Osteocyte (in vitro differentiated cells): ENCODE results near the gene NEUROG1. TPM values are rescaled to one million over a fixed set of nuclear protein-coding genes. Genes with fewer than 3 reads are reported as not detected.
A peak's percentile ranks its signal among the peaks of the same experiment; 100 is the strongest.
"Not testable (repeated sequence)": the region's sequence is repeated elsewhere in the genome, so short reads cannot be mapped to it uniquely, and the experiment has no call there.

ENCODE experiments used
- DNase-seq: peaks from one replicate; pipeline ENCODE4 v3.0.0; 2021; ENCODE audit warnings: mixed read lengths; ENCODE audit not compliant: unreplicated experiment; ENCODE audit errors: extremely low spot score
- H3K27ac Mint-ChIP-seq: one replicate; pipeline ENCODE4 v1.8.0; 2021; ENCODE audit warnings: mild to moderate bottlenecking, mixed read lengths; ENCODE audit not compliant: unreplicated experiment
- H3K27me3 Mint-ChIP-seq: one replicate; pipeline ENCODE4 v1.8.0; 2021; ENCODE audit warnings: mixed read lengths; ENCODE audit not compliant: unreplicated experiment
- H3K36me3 Mint-ChIP-seq: one replicate; pipeline ENCODE4 v1.8.0; 2021; ENCODE audit warnings: mixed read lengths; ENCODE audit not compliant: unreplicated experiment
- H3K4me1 Mint-ChIP-seq: one replicate; pipeline ENCODE4 v1.8.0; 2021; ENCODE audit warnings: mixed read lengths; ENCODE audit not compliant: unreplicated experiment
- H3K4me3 Mint-ChIP-seq: one replicate; pipeline ENCODE4 v1.8.0; 2021; ENCODE audit warnings: mild to moderate bottlenecking, moderate library complexity, mixed read lengths; ENCODE audit not compliant: unreplicated experiment
- H3K9me3 Mint-ChIP-seq: one replicate; pipeline ENCODE4 v1.8.0; 2021; ENCODE audit warnings: mixed read lengths; ENCODE audit not compliant: unreplicated experiment
- CTCF ChIP-seq: fragments of 200-600 bp; sonication (generic); IDR thresholded peaks from 2 replicates; pipeline ENCODE4 v1.5.0; 2021; ENCODE audit warnings: antibody characterized with exemption, mild to moderate bottlenecking, moderate library complexity
- total RNA-seq: library from RNA; stranded (reverse); gene quantifications from 2 replicates; pipeline ENCODE4 v1.2.1, GENCODE V29; 2021

NEUROG1 gene
- total RNA-seq, 1 donor from 2014 or later = not detected

- no peak overlapping the region for H3K27ac Mint-ChIP-seq
- H3K4me1 Mint-ChIP-seq = peaks cover 7% of the 10 kb centered on the region
- peaks cover 31% of the 10 kb centered on the region for H3K27me3 Mint-ChIP-seq
- TF ChIP-seq CTCF = no peak
- H3K9me3 Mint-ChIP-seq = no peaks in the 10 kb centered on the region
- H3K4me3 Mint-ChIP-seq = no peak overlapping the region
- H3K36me3 Mint-ChIP-seq = no peaks in the 10 kb centered on the region
- peak; percentile 63 for DNase-seq
These were observed 32.8 kb downstream of the NEUROG1 start for GRCh38 chr5:135502836-135503520.

GRCh38 chr5:135501965-135502364, 33.8 kb downstream of the NEUROG1 start:
- peaks cover 33% of the 10 kb centered on the region for H3K27me3 Mint-ChIP-seq
- TF ChIP-seq CTCF = no peak
- no peaks in the 10 kb centered on the region for H3K9me3 Mint-ChIP-seq

GRCh38 chr5:135498637-135498995, 37.1 kb downstream of the NEUROG1 start:
- H3K4me1 Mint-ChIP-seq = peaks cover 10% of the 10 kb centered on the region
- no peak overlapping the region for H3K27ac Mint-ChIP-seq
- peak; percentile 54 for DNase-seq
- H3K9me3 Mint-ChIP-seq = no peaks in the 10 kb centered on the region
- no peaks in the 10 kb centered on the region for H3K36me3 Mint-ChIP-seq
- H3K4me3 Mint-ChIP-seq = no peak overlapping the region
- TF ChIP-seq CTCF = no peak
- H3K27me3 Mint-ChIP-seq = peaks cover 37% of the 10 kb centered on the region

More at GRCh38 chr5:135501965-135502364, 33.8 kb downstream of the NEUROG1 start:
- Mint-ChIP-seq H3K36me3 (no peaks in the 10 kb centered on the region), H3K27ac (no peak overlapping the region), H3K4me3 (no peak overlapping the region), H3K4me1 (peaks cover 6% of the 10 kb centered on the region)
- DNase-seq = peak; percentile 19

GRCh38 chr5:135497971-135498636, 37.7 kb downstream of the NEUROG1 start:
- Mint-ChIP-seq H3K27me3 (peaks cover 34% of the 10 kb centered on the region), H3K27ac (no peak overlapping the region), H3K4me1 (peaks cover 12% of the 10 kb centered on the region), H3K9me3 (no peaks in the 10 kb centered on the region), H3K36me3 (no peaks in the 10 kb centered on the region), H3K4me3 (no peak overlapping the region)
- TF ChIP-seq CTCF = no peak
- peak; percentile 30 for DNase-seq

- not testable (repeated sequence) for H3K4me3 Mint-ChIP-seq, H3K9me3 Mint-ChIP-seq, H3K27ac Mint-ChIP-seq, H3K36me3 Mint-ChIP-seq
- peaks cover 37% of the 10 kb centered on the region for H3K27me3 Mint-ChIP-seq
- DNase-seq = peak; percentile 57
- peaks cover 12% of the 10 kb centered on the region for H3K4me1 Mint-ChIP-seq
These were observed 40.2 kb downstream of the NEUROG1 start for GRCh38 chr5:135495531-135495930.
